Osteoblast (primary cell): ENCODE measurements around the gene ZNF467. TPM values are rescaled to one million over a fixed set of nuclear protein-coding genes. Genes with fewer than 3 reads are reported as not detected.

Experiments used
- DNase-seq: peaks from one replicate; pipeline ENCODE4 v3.0.0; 2011; ENCODE audit warnings: low spot score, mixed read lengths; ENCODE audit not compliant: insufficient read length; ENCODE audit errors: missing footprints
- H2AFZ ChIP-seq: 2 replicates; pipeline ENCODE4 v1.6.0; 2011; ENCODE audit warnings: mild to moderate bottlenecking, low read length
- H3K27ac ChIP-seq: 2 replicates; pipeline ENCODE4 v1.5.1; 2011; ENCODE audit warnings: mild to moderate bottlenecking, low read depth, low read length, moderate library complexity
- H3K27me3 ChIP-seq: 2 replicates; pipeline ENCODE4 v1.6.0; 2012; ENCODE audit warnings: mild to moderate bottlenecking, control low read depth, inconsistent platforms, low read length, moderate library complexity; ENCODE audit not compliant: insufficient read depth
- H3K36me3 ChIP-seq: 2 replicates; pipeline ENCODE4 v1.5.1; 2011; ENCODE audit warnings: mild to moderate bottlenecking, low read length, control low read depth, moderate library complexity; ENCODE audit not compliant: insufficient read depth
- H3K4me1 ChIP-seq: 2 replicates; pipeline ENCODE4 v1.5.1; 2011; ENCODE audit warnings: mild to moderate bottlenecking, low read length, control low read depth, moderate library complexity; ENCODE audit not compliant: insufficient read depth
- H3K4me2 ChIP-seq: 2 replicates; pipeline ENCODE4 v1.6.0; 2011; ENCODE audit warnings: mild to moderate bottlenecking, low read length; ENCODE audit not compliant: insufficient read depth
- H3K4me3 ChIP-seq: fragments of 200-600 bp; sonication (generic); 3 replicates; pipeline ENCODE4 v1.5.1; 2012; ENCODE audit warnings: mild to moderate bottlenecking, low read length, inconsistent platforms; ENCODE audit not compliant: insufficient read depth
- H3K79me2 ChIP-seq: 2 replicates; pipeline ENCODE4 v1.6.0; 2012; ENCODE audit warnings: mild to moderate bottlenecking, low read length, control low read depth, inconsistent platforms; ENCODE audit not compliant: insufficient read depth
- H3K9me3 ChIP-seq: 2 replicates; pipeline ENCODE4 v1.5.1; 2011; ENCODE audit warnings: low read depth, low read length, control low read depth
- H4K20me1 ChIP-seq: 2 replicates; pipeline ENCODE4 v1.6.0; 2012; ENCODE audit warnings: mild to moderate bottlenecking, low read length, control low read depth; ENCODE audit not compliant: insufficient read depth
- CTCF ChIP-seq: IDR thresholded peaks from 2 replicates; pipeline ENCODE4 v1.5.1; 2011; ENCODE audit warnings: mild to moderate bottlenecking, low read depth, low read length, moderate library complexity; ENCODE audit errors: extremely low read depth
- total RNA-seq: library from RNA; depleted of rRNA; stranded (reverse); fragments of >200 nt; gene quantifications from 2 replicates; pipeline ENCODE4 v1.2.3, GENCODE V29; 2012

ZNF467 gene
- total RNA-seq, 1 donor = not detected

GRCh38 chr7:149761307-149761706 lies 12.1 kb downstream of the ZNF467 start:
- H3K36me3 ChIP-seq = no peaks in the 10 kb centered on the region
- H3K9me3 ChIP-seq = no peaks in the 10 kb centered on the region
- no peak for TF ChIP-seq CTCF
- no peak overlapping the region for H2AFZ ChIP-seq
- no peaks in the 10 kb centered on the region for H4K20me1 ChIP-seq
- H3K79me2 ChIP-seq = no peaks in the 10 kb centered on the region
- H3K4me3 ChIP-seq = no peak overlapping the region
- DNase-seq = no peak
- no peak overlapping the region for H3K27ac ChIP-seq
- H3K4me2 ChIP-seq = no peak overlapping the region
- no peaks in the 10 kb centered on the region for H3K4me1 ChIP-seq
- peaks cover 32% of the 10 kb centered on the region for H3K27me3 ChIP-seq

GRCh38 chr7:149760538-149760937 lies 12.8 kb downstream of the ZNF467 start:
- no peaks in the 10 kb centered on the region for H3K36me3 ChIP-seq
- H3K4me1 ChIP-seq = no peaks in the 10 kb centered on the region
- no peaks in the 10 kb centered on the region for H3K79me2 ChIP-seq
- no peak overlapping the region for H3K4me3 ChIP-seq
- H3K27ac ChIP-seq = no peak overlapping the region
- no peak overlapping the region for H2AFZ ChIP-seq
- H4K20me1 ChIP-seq = no peaks in the 10 kb centered on the region
- no peak for DNase-seq
- no peak for TF ChIP-seq CTCF
- H3K27me3 ChIP-seq = peaks cover 25% of the 10 kb centered on the region
- H3K9me3 ChIP-seq = no peaks in the 10 kb centered on the region
- no peak overlapping the region for H3K4me2 ChIP-seq

- Histone ChIP-seq H3K27me3 (peaks cover 14% of the 10 kb centered on the region), H3K4me1 (no peaks in the 10 kb centered on the region)
- peak; percentile 56 for DNase-seq
Observed at GRCh38 chr7:149759093-149759860, 14.1 kb downstream of the ZNF467 start.

More at GRCh38 chr7:149759093-149759860, 14.1 kb downstream of the ZNF467 start:
- no peaks in the 10 kb centered on the region for H3K79me2 ChIP-seq
- H3K27ac ChIP-seq = no peak overlapping the region
- no peak for TF ChIP-seq CTCF
- H3K9me3 ChIP-seq = no peaks in the 10 kb centered on the region
- H2AFZ ChIP-seq = no peak overlapping the region
- no peak overlapping the region for H3K4me3 ChIP-seq
- no peaks in the 10 kb centered on the region for H4K20me1 ChIP-seq
- no peak overlapping the region for H3K4me2 ChIP-seq
- no peaks in the 10 kb centered on the region for H3K36me3 ChIP-seq
